OCI-LY7 (cell line): ENCODE results near the gene SCN2A. TPM values are rescaled to one million over a fixed set of nuclear protein-coding genes. Genes with fewer than 3 reads are reported as not detected.

ENCODE experiments used
- BruUV-seq: library from RNA; stranded (reverse); fragments of 400-500 nt; replicated peaks from 2 replicates; lab custom pipeline; 2021; lab: Mats Ljungman, UMichigan
- CTCF ChIA-PET: fragments of 300-600 bp; sonication (Branson Sonifier 250); formaldehyde crosslinking; loops from one replicate; lab custom pipeline; 2022; ENCODE audit warnings: antibody characterized with exemption; ENCODE audit not compliant: unreplicated experiment; lab: Charles Lee
- POLR2A ChIA-PET: fragments of 300-600 bp; sonication (Branson Sonifier 250); formaldehyde crosslinking; loops from one replicate; lab custom pipeline; 2022; ENCODE audit warnings: antibody characterized with exemption; lab: Charles Lee
- DNase-seq: peaks from one replicate; pipeline ENCODE4 v3.0.0-alpha.2; 2015; ENCODE audit warnings: low spot score
- H2AFZ ChIP-seq: fragments of 200-600 bp; sonication (generic), shearing (Covaris generic); 2 replicates; pipeline ENCODE4 v1.6.1; 2014; ENCODE audit warnings: mild to moderate bottlenecking, antibody characterized with exemption, low read length, moderate library complexity
- H3K27ac ChIP-seq: fragments of 200-600 bp; sonication (generic); 2 replicates; pipeline ENCODE4 v1.5.1; 2014; ENCODE audit warnings: mixed run types, low read depth, mild to moderate bottlenecking, moderate library complexity, low read length, inconsistent platforms; ENCODE audit not compliant: poor library complexity, severe bottlenecking
- H3K36me3 ChIP-seq: fragments of 200-600 bp; sonication (generic); 2 replicates; pipeline ENCODE4 v1.6.1; 2014; ENCODE audit warnings: mild to moderate bottlenecking, antibody characterized with exemption, low read length, moderate library complexity, mixed read lengths; ENCODE audit not compliant: insufficient read depth
- H3K4me1 ChIP-seq: fragments of 200-600 bp; sonication (generic); 2 replicates; pipeline ENCODE4 v1.5.1; 2014; ENCODE audit warnings: mild to moderate bottlenecking, low read length; ENCODE audit not compliant: insufficient read depth, poor library complexity, severe bottlenecking
- H3K4me2 ChIP-seq: fragments of 200-600 bp; sonication (generic); 2 replicates; pipeline ENCODE4 v1.6.1; 2014; ENCODE audit warnings: mild to moderate bottlenecking, low read length
- H3K4me3 ChIP-seq: fragments of 200-600 bp; sonication (generic); 2 replicates; pipeline ENCODE4 v1.5.1; 2014; ENCODE audit warnings: mild to moderate bottlenecking, low read depth, low read length; ENCODE audit not compliant: poor library complexity, severe bottlenecking
- H3K79me2 ChIP-seq: fragments of 200-600 bp; sonication (generic); 2 replicates; pipeline ENCODE4 v1.6.1; 2016; ENCODE audit warnings: low read depth, mild to moderate bottlenecking, low read length, moderate library complexity, mixed read lengths; ENCODE audit not compliant: insufficient read depth
- H3K9me2 ChIP-seq: fragments of 200-600 bp; sonication (generic); 2 replicates; pipeline ENCODE4 v1.6.1; 2016; ENCODE audit warnings: mild to moderate bottlenecking, low read length, mixed read lengths; ENCODE audit not compliant: insufficient read depth
- H3K9me3 ChIP-seq: fragments of 200-600 bp; sonication (generic); 2 replicates; pipeline ENCODE4 v1.6.1; 2014; ENCODE audit warnings: mild to moderate bottlenecking, mixed run types, low read length, mixed read lengths
- H4K20me1 ChIP-seq: fragments of 200-600 bp; sonication (generic); 2 replicates; pipeline ENCODE4 v1.6.1; 2014; ENCODE audit warnings: mild to moderate bottlenecking, antibody characterized with exemption, low read length, moderate library complexity, mixed read lengths; ENCODE audit not compliant: insufficient read depth
- EZH2phosphoT487 ChIP-seq: fragments of 200-600 bp; sonication (generic); IDR thresholded peaks from 2 replicates; pipeline ENCODE4 v1.6.1; 2018; ENCODE audit warnings: low read depth, borderline replicate concordance, mild to moderate bottlenecking, mixed run types, antibody characterized with exemption, low read length, moderate library complexity, mixed read lengths
- intact Hi-C: fragments of 100-400 bp; cut with micrococcal nuclease; formaldehyde crosslinking; loops from one replicate; pipeline ENCODE4 v1.10.0; 2022; ENCODE audit not compliant: unreplicated experiment
- total RNA-seq, 2 experiments: library from RNA; depleted of rRNA in 1 of 2; stranded (reverse); fragments of >200 nt in 1 of 2; shearing (Covaris generic) in 1 of 2; gene quantifications; 2 replicates each; pipeline ENCODE4 v1.2.3, GENCODE V29; 2014 to 2022
- TF ChIP-seq, protein P1 (sequence below): fragments of 200-600 bp; sonication (generic); conservative IDR thresholded peaks from 2 replicates; pipeline ENCODE4 v1.5.1; 2014; ENCODE audit warnings: mild to moderate bottlenecking, antibody characterized with exemption, low read length, moderate library complexity, mixed read lengths

The SCN2A gene
- total RNA-seq, 2 experiments from 2014 or later = not detected

DNA sequence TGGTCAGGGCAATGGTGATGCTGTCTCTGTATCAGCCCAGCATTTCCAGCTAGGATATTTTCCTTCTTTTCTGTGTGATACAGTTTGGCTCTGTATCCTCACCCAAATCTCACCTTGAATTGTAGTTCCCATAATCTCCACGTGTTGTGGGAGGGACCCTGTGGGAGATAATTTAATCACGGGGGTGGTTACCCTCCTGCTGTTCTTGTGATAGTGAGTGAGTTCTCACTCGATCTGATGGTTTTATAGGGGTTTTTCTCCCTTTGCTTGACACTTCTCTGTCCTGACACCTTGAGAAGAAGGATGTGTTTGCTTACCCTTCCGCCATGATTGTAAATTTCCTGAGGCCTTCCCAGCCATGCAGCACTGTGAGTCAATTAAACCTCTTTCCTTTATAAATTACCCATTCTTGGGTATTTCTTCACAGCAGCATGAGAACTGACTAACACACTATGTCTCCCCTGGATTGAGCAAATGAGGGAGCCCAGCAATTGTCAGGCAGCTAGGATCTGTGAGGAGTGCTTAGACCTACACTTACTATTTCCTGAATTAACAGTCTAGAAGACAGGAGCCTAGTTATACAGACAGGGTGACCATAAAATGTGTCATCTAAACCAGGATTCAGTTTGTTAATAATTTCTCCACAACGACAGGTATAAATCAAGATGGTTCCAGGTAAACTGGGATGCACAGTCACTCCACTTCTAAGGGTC lies 6.0 kb downstream of the SCN2A start:
- no peak for DNase-seq
- no peak overlapping the region for H3K4me3 ChIP-seq
- H4K20me1 ChIP-seq = no peaks in the 10 kb centered on the region
- H3K9me3 ChIP-seq = no peaks in the 10 kb centered on the region
- no peaks in the 10 kb centered on the region for H3K4me1 ChIP-seq
- H3K4me2 ChIP-seq = no peak overlapping the region
- no peak for TF ChIP-seq EZH2phosphoT487
- TF ChIP-seq, protein P1, sequence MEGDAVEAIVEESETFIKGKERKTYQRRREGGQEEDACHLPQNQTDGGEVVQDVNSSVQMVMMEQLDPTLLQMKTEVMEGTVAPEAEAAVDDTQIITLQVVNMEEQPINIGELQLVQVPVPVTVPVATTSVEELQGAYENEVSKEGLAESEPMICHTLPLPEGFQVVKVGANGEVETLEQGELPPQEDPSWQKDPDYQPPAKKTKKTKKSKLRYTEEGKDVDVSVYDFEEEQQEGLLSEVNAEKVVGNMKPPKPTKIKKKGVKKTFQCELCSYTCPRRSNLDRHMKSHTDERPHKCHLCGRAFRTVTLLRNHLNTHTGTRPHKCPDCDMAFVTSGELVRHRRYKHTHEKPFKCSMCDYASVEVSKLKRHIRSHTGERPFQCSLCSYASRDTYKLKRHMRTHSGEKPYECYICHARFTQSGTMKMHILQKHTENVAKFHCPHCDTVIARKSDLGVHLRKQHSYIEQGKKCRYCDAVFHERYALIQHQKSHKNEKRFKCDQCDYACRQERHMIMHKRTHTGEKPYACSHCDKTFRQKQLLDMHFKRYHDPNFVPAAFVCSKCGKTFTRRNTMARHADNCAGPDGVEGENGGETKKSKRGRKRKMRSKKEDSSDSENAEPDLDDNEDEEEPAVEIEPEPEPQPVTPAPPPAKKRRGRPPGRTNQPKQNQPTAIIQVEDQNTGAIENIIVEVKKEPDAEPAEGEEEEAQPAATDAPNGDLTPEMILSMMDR = no peak
- intact Hi-C loops = no loop called here
- ChIA-PET CTCF (no interaction called here), POLR2A (no interaction called here)
- no peaks in the 10 kb centered on the region for H3K36me3 ChIP-seq
- BruUV-seq = no TSS peak
- H3K9me2 ChIP-seq = no peaks in the 10 kb centered on the region
- no peaks in the 10 kb centered on the region for H3K79me2 ChIP-seq
- H2AFZ ChIP-seq = no peak overlapping the region
- H3K27ac ChIP-seq = no peak overlapping the region

DNA sequence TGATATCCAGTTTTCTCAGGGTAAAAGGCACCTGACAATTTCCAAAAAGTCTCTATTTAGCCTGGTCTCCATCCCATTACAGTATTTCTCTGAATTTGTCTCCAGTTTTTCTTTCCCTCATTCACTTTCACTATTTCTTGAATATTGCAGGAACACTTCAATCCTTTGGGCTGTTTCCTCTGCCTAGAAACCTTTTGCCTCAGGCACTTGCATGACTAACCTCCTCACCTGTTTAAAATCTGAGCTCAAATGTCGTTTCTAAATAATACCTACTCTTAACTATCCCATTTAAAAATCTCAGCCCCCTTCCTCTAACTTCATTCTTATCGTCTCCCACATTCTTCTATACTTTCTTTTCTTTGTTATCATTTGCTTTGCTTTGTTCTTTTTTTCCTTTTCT lies 9.0 kb downstream of the SCN2A start:
- Histone ChIP-seq H3K79me2 (no peaks in the 10 kb centered on the region), H2AFZ (no peak overlapping the region), H3K4me1 (no peaks in the 10 kb centered on the region), H3K27ac (no peak overlapping the region), H4K20me1 (no peaks in the 10 kb centered on the region), H3K4me2 (no peak overlapping the region), H3K4me3 (no peak overlapping the region), H3K36me3 (no peaks in the 10 kb centered on the region), H3K9me2 (no peaks in the 10 kb centered on the region), H3K9me3 (no peaks in the 10 kb centered on the region)
- TF ChIP-seq, protein P1 = no peak
- no peak for DNase-seq
- ChIA-PET POLR2A (interaction anchor here (0.5 kb wide), 1 partner anchor 120 kb away, joined by 3 read pairs; no protein-coding TSS in a partner anchor), CTCF (no interaction called here)
- BruUV-seq = no TSS peak
- intact Hi-C loops = no loop called here

DNA sequence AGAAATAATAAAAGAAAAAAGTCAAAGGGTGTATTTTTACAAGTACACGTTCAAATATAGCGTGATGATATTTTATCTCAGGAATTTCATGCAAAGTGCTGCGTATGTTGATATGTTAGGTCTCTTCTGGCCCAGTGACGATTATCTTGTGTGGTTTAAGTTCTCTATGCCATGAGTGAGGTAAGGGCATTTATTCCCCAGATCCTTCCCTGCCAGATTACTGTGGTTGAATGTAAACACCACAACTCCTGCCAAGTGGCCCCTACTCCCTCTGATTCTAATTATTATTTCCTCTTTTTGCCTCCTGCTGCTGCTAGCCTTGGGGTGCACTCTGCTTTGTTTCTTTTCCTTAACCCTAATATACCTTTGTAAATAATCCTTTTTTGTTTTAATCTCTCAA lies 12.2 kb downstream of the SCN2A start:
- Histone ChIP-seq H3K4me1 (no peaks in the 10 kb centered on the region), H3K4me2 (no peak overlapping the region), H3K9me2 (no peaks in the 10 kb centered on the region), H3K4me3 (no peak overlapping the region), H2AFZ (no peak overlapping the region), H3K9me3 (no peaks in the 10 kb centered on the region), H4K20me1 (no peaks in the 10 kb centered on the region), H3K36me3 (no peaks in the 10 kb centered on the region), H3K27ac (no peak overlapping the region), H3K79me2 (no peaks in the 10 kb centered on the region)
- TF ChIP-seq, protein P1 = no peak
- TF ChIP-seq EZH2phosphoT487 = no peak
- no peak for DNase-seq
- BruUV-seq = no TSS peak
- ChIA-PET POLR2A (interaction anchor here (0.9 kb wide), 1 partner anchor 9 kb away, joined by 3 read pairs; no protein-coding TSS in a partner anchor), CTCF (no interaction called here)
- intact Hi-C loops = no loop called here
